Vagina (tissue), 2 donors: Measurements from ENCODE around the gene FAM117A. TPM values are rescaled to one million over a fixed set of nuclear protein-coding genes. Genes with fewer than 3 reads are reported as not detected.

Experiments
- DNase-seq, 2 donors: peaks; one replicate each; pipeline ENCODE4 v3.0.0-alpha.2; 2017; ENCODE audit errors: extremely low spot score in 2 of 2
- H3K27ac ChIP-seq: fragments of 200-600 bp; sonication (generic); one replicate; pipeline ENCODE4 v1.5.1; 2019
- H3K27me3 ChIP-seq: fragments of 200-600 bp; sonication (generic); one replicate; pipeline ENCODE4 v1.5.1; 2019
- H3K36me3 ChIP-seq, 2 donors: fragments of 200-600 bp; sonication (generic); one replicate each; pipeline ENCODE4 v1.5.1; 2017 to 2019
- H3K4me1 ChIP-seq: fragments of 200-600 bp; sonication (generic); one replicate; pipeline ENCODE4 v1.5.1; 2019
- H3K4me3 ChIP-seq, 2 donors: fragments of 200-600 bp; sonication (generic); 1 replicate in 1 of 2; 2 replicates in 1 of 2; pipeline ENCODE4 v1.5.1; 2016 to 2019
- H3K9me3 ChIP-seq: fragments of 200-600 bp; sonication (generic); one replicate; pipeline ENCODE4 v1.5.1; 2019
- POLR2A ChIP-seq, 2 donors: fragments of 450-650 bp; IDR thresholded peaks; one replicate each; pipeline ENCODE4 v1.6.1; 2017; ENCODE audit warnings: antibody characterized with exemption in 2 of 2, mild to moderate bottlenecking in 2 of 2, moderate library complexity in 2 of 2
- POLR2AphosphoS5 ChIP-seq, 2 donors: sonication (generic); formaldehyde crosslinking; IDR thresholded peaks; one replicate each; pipeline ENCODE4 v1.9.0; 2017; ENCODE audit warnings: antibody characterized with exemption in 2 of 2, mild to moderate bottlenecking in 2 of 2, low read depth in 1 of 2; ENCODE audit not compliant: insufficient read depth in 1 of 2
- intact Hi-C: fragments of 100-400 bp; cut with DNase I; formaldehyde crosslinking; loops from one replicate; pipeline ENCODE4 v1.15.1; 2023
- total RNA-seq: library from RNA; depleted of rRNA; stranded (reverse); fragments of >200 nt; gene quantifications from one replicate; pipeline ENCODE4 v1.2.3, GENCODE V29; 2016
- TF ChIP-seq, protein P1 (sequence below), 3 experiments: fragments of 450-650 bp in 2 of 3; fragments of 200-600 bp in 1 of 3; sonication (generic) in 1 of 3; IDR thresholded peaks; one replicate each; pipeline ENCODE4 v1.5.1; 2017 to 2019; ENCODE audit warnings: antibody characterized with exemption in 3 of 3, mild to moderate bottlenecking in 2 of 3, moderate library complexity in 2 of 3

The FAM117A gene, protein sequence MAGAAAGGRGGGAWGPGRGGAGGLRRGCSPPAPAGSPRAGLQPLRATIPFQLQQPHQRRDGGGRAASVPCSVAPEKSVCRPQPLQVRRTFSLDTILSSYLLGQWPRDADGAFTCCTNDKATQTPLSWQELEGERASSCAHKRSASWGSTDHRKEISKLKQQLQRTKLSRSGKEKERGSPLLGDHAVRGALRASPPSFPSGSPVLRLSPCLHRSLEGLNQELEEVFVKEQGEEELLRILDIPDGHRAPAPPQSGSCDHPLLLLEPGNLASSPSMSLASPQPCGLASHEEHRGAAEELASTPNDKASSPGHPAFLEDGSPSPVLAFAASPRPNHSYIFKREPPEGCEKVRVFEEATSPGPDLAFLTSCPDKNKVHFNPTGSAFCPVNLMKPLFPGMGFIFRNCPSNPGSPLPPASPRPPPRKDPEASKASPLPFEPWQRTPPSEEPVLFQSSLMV
- total RNA-seq, result 15.7 TPM

DNA sequence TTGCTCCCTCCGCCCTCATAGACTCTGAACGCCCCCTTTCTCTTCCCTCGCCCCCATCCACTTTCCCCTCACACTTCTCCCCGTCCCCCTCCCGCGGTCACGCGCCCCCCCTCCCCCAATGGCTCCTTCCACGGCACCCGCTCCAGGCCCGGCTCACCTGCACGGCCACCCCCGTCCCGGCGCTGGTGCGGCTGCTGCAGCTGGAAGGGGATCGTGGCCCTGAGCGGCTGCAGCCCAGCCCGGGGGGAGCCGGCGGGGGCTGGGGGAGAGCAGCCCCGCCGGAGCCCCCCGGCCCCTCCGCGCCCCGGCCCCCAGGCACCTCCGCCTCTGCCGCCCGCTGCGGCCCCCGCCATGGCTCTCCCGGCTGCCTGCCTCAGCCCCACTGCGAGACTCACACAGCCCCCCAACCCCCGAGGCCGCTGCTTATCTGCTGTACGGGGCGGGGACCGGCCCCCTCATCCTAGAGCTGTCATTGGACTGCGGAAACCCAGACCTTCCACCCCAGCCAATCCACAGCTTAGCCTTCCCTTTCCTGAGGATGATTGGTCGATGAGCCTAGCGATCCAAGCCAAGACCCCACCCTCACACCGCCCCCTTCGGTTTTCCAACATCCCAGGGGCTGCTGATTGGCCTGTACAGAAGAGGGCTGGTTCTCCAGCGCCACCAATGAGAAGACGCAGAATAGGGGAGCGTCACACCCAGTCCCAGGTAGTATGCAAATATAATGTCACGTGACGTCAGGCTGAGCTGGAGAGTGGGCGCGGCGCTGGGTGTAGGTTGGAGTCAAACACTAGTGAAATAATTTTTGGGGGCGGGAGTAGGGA is at the start of gene FAM117A:
Gene FAM117A, minus strand, starts transcription at position 397 of the 824 bp plus-strand sequence. Its CDS starts 44 bp downstream, at position 353.
- intact Hi-C loops, result no loop called here

DNA sequence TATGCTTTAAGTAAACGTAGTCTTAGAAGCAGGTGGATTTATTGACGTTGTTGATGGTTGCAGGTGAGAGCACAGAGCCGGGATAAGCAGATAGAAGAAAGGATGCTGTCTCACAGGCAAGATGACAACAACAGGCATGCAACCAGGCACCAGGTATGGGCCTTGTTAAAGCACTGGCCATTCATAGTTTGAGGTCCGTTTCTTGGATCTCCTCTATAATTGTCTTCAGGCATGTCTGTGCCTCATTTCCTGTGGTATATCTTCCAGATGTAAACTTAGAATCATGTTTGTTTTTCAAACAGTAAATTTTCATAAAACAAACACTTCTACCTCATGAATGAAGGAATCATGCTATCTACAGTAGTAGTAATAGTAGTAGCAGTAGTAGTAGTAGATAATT is 45.1 kb upstream of the FAM117A start:
- no peak overlapping the region for H3K27ac ChIP-seq
- TF ChIP-seq POLR2AphosphoS5 (IDR thresholded peaks at IDR 0.05; ENCODE audit: insufficient read depth in 1 of 2, low read depth in 1 of 2) (no peak), POLR2A (IDR thresholded peaks at IDR 0.05) (no peak)
- TF ChIP-seq, protein P1, sequence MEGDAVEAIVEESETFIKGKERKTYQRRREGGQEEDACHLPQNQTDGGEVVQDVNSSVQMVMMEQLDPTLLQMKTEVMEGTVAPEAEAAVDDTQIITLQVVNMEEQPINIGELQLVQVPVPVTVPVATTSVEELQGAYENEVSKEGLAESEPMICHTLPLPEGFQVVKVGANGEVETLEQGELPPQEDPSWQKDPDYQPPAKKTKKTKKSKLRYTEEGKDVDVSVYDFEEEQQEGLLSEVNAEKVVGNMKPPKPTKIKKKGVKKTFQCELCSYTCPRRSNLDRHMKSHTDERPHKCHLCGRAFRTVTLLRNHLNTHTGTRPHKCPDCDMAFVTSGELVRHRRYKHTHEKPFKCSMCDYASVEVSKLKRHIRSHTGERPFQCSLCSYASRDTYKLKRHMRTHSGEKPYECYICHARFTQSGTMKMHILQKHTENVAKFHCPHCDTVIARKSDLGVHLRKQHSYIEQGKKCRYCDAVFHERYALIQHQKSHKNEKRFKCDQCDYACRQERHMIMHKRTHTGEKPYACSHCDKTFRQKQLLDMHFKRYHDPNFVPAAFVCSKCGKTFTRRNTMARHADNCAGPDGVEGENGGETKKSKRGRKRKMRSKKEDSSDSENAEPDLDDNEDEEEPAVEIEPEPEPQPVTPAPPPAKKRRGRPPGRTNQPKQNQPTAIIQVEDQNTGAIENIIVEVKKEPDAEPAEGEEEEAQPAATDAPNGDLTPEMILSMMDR (IDR thresholded peaks at IDR 0.05), result no peak
- no peaks in the 10 kb centered on the region for H3K9me3 ChIP-seq
- H3K36me3 ChIP-seq, result peaks cover 0 to 67% of the 10 kb centered on the region in 2 donors
- no peak overlapping the region for H3K4me3 ChIP-seq
- DNase-seq, result no peak
- H3K4me1 ChIP-seq, result peaks cover 7% of the 10 kb centered on the region
- intact Hi-C loops, result no loop called here
- no peaks in the 10 kb centered on the region for H3K27me3 ChIP-seq

More for the DNA sequence above, at the start of gene FAM117A:
- no peaks in the 10 kb centered on the region for H3K9me3 ChIP-seq
- H3K4me3 ChIP-seq, result peak within 1 kb of the TSS; percentile 67 to 92
- H3K27me3 ChIP-seq, result no peaks in the 10 kb centered on the region
- H3K4me1 ChIP-seq, result peaks cover 34% of the 10 kb centered on the region
- no peaks in the 10 kb centered on the region for H3K36me3 ChIP-seq
- H3K27ac ChIP-seq, result peak within 1 kb of the TSS; percentile 77
- TF ChIP-seq POLR2AphosphoS5 (IDR thresholded peaks at IDR 0.05; ENCODE audit: insufficient read depth in 1 of 2, low read depth in 1 of 2) (peak; percentile 68 to 86), POLR2A (IDR thresholded peaks at IDR 0.05) (no peak)
- DNase-seq, result peak; percentile 99 to 100

DNA sequence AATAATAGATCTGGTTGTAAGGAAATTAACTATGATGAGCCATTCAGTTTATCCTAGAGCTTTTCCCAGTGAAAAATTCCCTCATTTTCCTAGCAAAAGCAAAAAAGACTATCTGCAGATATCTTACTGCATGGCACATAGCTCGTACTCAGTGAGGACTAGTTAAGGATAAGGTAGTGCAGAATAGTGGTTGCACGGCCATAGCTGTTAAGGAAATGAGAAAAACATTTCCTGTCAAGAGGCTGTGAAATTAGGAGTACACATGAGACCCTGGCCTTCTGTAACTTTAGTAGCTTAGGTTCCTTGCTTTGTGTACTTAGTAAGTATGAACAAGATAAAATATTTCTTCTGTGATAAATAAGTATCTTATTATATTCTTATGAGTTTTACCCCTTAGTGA is 34.8 kb upstream of the FAM117A start:
- intact Hi-C loops, result no loop called here
- Histone ChIP-seq H3K4me3 (no peak overlapping the region), H3K36me3 (peaks cover 0 to 61% of the 10 kb centered on the region in 2 donors), H3K27me3 (no peaks in the 10 kb centered on the region), H3K4me1 (peaks cover 38% of the 10 kb centered on the region), H3K9me3 (no peaks in the 10 kb centered on the region), H3K27ac (peak overlapping the region; percentile 3)
- TF ChIP-seq, protein P1 (IDR thresholded peaks at IDR 0.05), result no peak
- no peak for DNase-seq

DNA sequence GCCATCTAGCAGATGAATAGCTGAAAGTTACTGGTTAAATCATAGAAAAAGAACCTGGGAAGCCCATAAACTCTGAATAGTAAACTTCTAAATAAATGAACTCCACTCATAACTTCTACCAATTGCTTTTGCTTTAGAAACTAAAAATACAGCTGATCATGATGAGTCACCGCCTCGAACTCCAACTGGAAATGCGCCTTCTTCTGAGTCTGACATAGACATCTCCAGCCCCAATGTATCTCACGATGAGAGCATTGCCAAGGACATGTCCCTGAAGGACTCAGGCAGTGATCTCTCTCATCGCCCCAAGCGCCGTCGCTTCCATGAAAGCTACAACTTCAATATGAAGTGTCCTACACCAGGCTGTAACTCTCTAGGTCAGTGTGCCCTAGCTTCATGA is 34.3 kb upstream of the FAM117A start:
- intact Hi-C loops, result no loop called here
- TF ChIP-seq, protein P1 (IDR thresholded peaks at IDR 0.05), result no peak
- TF ChIP-seq POLR2AphosphoS5 (IDR thresholded peaks at IDR 0.05; ENCODE audit: insufficient read depth in 1 of 2, low read depth in 1 of 2), result no peak
- no peak for TF ChIP-seq POLR2A (IDR thresholded peaks at IDR 0.05)
- no peak overlapping the region for H3K4me3 ChIP-seq
- no peak for DNase-seq
- H3K4me1 ChIP-seq, result peaks cover 43% of the 10 kb centered on the region
- no peaks in the 10 kb centered on the region for H3K27me3 ChIP-seq
- peak overlapping the region; percentile 3 for H3K27ac ChIP-seq
- H3K36me3 ChIP-seq, result peaks cover 0 to 61% of the 10 kb centered on the region in 2 donors
- no peaks in the 10 kb centered on the region for H3K9me3 ChIP-seq

DNA sequence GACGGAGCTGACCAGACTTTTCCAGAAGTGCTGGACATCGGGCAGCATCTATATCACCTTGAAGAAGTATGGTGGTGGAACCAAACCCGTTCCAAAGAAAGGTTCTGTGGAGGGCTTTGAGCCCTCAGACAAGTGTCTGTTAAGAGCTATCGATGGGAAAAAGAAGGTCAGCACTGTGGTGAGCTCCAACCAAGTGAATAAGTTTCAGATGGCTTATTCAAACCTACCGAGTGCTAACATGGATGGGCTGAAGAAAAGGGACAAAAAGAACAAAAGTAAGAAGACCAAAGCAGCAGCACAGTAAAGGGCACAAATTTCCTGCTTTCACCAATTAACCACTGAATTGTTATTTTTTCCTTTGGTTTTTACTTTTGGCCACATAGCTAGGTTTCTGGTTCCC is 31.4 kb upstream of the FAM117A start:
- no peaks in the 10 kb centered on the region for H3K27me3 ChIP-seq
- TF ChIP-seq, protein P1 (IDR thresholded peaks at IDR 0.05), result no peak
- TF ChIP-seq POLR2A (IDR thresholded peaks at IDR 0.05) (no peak), POLR2AphosphoS5 (IDR thresholded peaks at IDR 0.05; ENCODE audit: insufficient read depth in 1 of 2, low read depth in 1 of 2) (no peak)
- DNase-seq, result no peak
- peaks cover 60% of the 10 kb centered on the region for H3K4me1 ChIP-seq
- H3K4me3 ChIP-seq, result no peak overlapping the region
- intact Hi-C loops, result no loop called here
- H3K9me3 ChIP-seq, result no peaks in the 10 kb centered on the region
- no peak overlapping the region for H3K27ac ChIP-seq
- peaks cover 0 to 67% of the 10 kb centered on the region in 2 donors for H3K36me3 ChIP-seq
